Lower lobe of right lung (tissue), 2 donors: ENCODE measurements around the gene ATP13A3. TPM values are rescaled to one million over a fixed set of nuclear protein-coding genes. Genes with fewer than 3 reads are reported as not detected.

ENCODE experiments used
- ATAC-seq, 2 donors: fragments of 200-7000 bp; cut with Tn5 transposase; one replicate each; pipeline ENCODE4 v1.9.1; 2020 to 2022; ENCODE audit warnings: mild to moderate bottlenecking in 2 of 2, moderate library complexity in 2 of 2
- DNase-seq: peaks from one replicate; pipeline ENCODE4 v3.0.0-alpha.2; 2020
- H3K27ac ChIP-seq: fragments of 200-600 bp; one replicate; pipeline ENCODE4 v1.8.0; 2022
- H3K27me3 ChIP-seq: fragments of 200-600 bp; one replicate; pipeline ENCODE4 v1.8.0; 2022; ENCODE audit warnings: low read depth
- H3K36me3 ChIP-seq: fragments of 200-600 bp; one replicate; pipeline ENCODE4 v1.8.0; 2022; ENCODE audit warnings: mild to moderate bottlenecking
- H3K4me1 ChIP-seq: fragments of 200-600 bp; one replicate; pipeline ENCODE4 v1.8.0; 2022
- H3K4me3 ChIP-seq: fragments of 200-600 bp; one replicate; pipeline ENCODE4 v1.8.0; 2022; ENCODE audit warnings: mild to moderate bottlenecking
- H3K9me3 ChIP-seq: fragments of 200-600 bp; one replicate; pipeline ENCODE4 v1.8.0; 2022
- CTCF ChIP-seq: fragments of 200-600 bp; IDR thresholded peaks from one replicate; pipeline ENCODE4 v1.8.0; 2022; ENCODE audit warnings: antibody characterized with exemption, mild to moderate bottlenecking
- intact Hi-C: fragments of 100-400 bp; cut with DNase I; formaldehyde crosslinking; loops from one replicate; pipeline ENCODE4 v1.11.0; 2022
- total RNA-seq: library from RNA; stranded (reverse); fragmentation: NEBNext Ultra II Directional; extraction: Animal tissue kit (Norgen Biotek cat#: 25700); gene quantifications from one replicate; pipeline ENCODE4 v1.2.1, GENCODE V29; 2021
- donor health status: DM: no; HTN: yes; CAD: no; lungs with severe emphysema.

The ATP13A3 gene
- total RNA-seq, 1 donor from 2014 or later: 84.8 TPM

- H3K4me3 ChIP-seq: no peak overlapping the region
- intact Hi-C loops: no loop called here
- H3K27ac ChIP-seq: no peak overlapping the region
- H3K9me3 ChIP-seq: no peaks in the 10 kb centered on the region
- TF ChIP-seq CTCF: no peak
- ATAC-seq: no peak
- no peaks in the 10 kb centered on the region for H3K4me1 ChIP-seq
- H3K27me3 ChIP-seq: no peaks in the 10 kb centered on the region
- H3K36me3 ChIP-seq: peaks cover 73% of the 10 kb centered on the region
- DNase-seq: no peak
These were observed 61.4 kb downstream of the ATP13A3 start for GRCh38 chr3:194425399-194425798.

GRCh38 chr3:194424953-194425352 lies 61.8 kb downstream of the ATP13A3 start:
- Histone ChIP-seq H3K27ac (no peak overlapping the region), H3K36me3 (peaks cover 68% of the 10 kb centered on the region), H3K27me3 (no peaks in the 10 kb centered on the region), H3K4me3 (no peak overlapping the region), H3K4me1 (no peaks in the 10 kb centered on the region), H3K9me3 (no peaks in the 10 kb centered on the region)
- ATAC-seq (no peak), DNase-seq (no peak)
- intact Hi-C loops: no loop called here
- no peak for TF ChIP-seq CTCF

GRCh38 chr3:194424373-194424772 lies 62.4 kb downstream of the ATP13A3 start:
- intact Hi-C loops: no loop called here
- no peak for DNase-seq
- H3K27ac ChIP-seq: no peak overlapping the region
- no peak for TF ChIP-seq CTCF
- H3K9me3 ChIP-seq: no peaks in the 10 kb centered on the region
- H3K27me3 ChIP-seq: no peaks in the 10 kb centered on the region
- no peaks in the 10 kb centered on the region for H3K4me1 ChIP-seq
- H3K4me3 ChIP-seq: no peak overlapping the region
- no peak for ATAC-seq
- peaks cover 63% of the 10 kb centered on the region for H3K36me3 ChIP-seq

- intact Hi-C loops: no loop called here
- TF ChIP-seq CTCF: no peak
- peaks cover 62% of the 10 kb centered on the region for H3K36me3 ChIP-seq
- H3K27ac ChIP-seq: no peak overlapping the region
- DNase-seq (no peak), ATAC-seq (no peak)
- no peaks in the 10 kb centered on the region for H3K9me3 ChIP-seq
- H3K4me3 ChIP-seq: no peak overlapping the region
- H3K27me3 ChIP-seq: no peaks in the 10 kb centered on the region
- no peaks in the 10 kb centered on the region for H3K4me1 ChIP-seq
These were observed 63.5 kb downstream of the ATP13A3 start for GRCh38 chr3:194423317-194423716.

GRCh38 chr3:194422188-194422587 lies 64.6 kb downstream of the ATP13A3 start:
- no peaks in the 10 kb centered on the region for H3K9me3 ChIP-seq
- peaks cover 51% of the 10 kb centered on the region for H3K36me3 ChIP-seq
- ATAC-seq (no peak), DNase-seq (no peak)
- no peaks in the 10 kb centered on the region for H3K4me1 ChIP-seq
- no peak overlapping the region for H3K4me3 ChIP-seq
- no peak overlapping the region for H3K27ac ChIP-seq
- TF ChIP-seq CTCF: no peak
- no peaks in the 10 kb centered on the region for H3K27me3 ChIP-seq
- intact Hi-C loops: no loop called here

GRCh38 chr3:194418671-194419070 lies 68.1 kb downstream of the ATP13A3 start:
- Histone ChIP-seq H3K9me3 (no peaks in the 10 kb centered on the region), H3K4me1 (no peaks in the 10 kb centered on the region), H3K27ac (no peak overlapping the region), H3K36me3 (peaks cover 23% of the 10 kb centered on the region), H3K27me3 (no peaks in the 10 kb centered on the region), H3K4me3 (no peak overlapping the region)
- DNase-seq (no peak), ATAC-seq (no peak)
- intact Hi-C loops: no loop called here
- TF ChIP-seq CTCF: no peak
